A549 treated with DMSO at 1 μM for 4 hours (cell line): Measurements from ENCODE around the gene NUTM2D. TPM values are rescaled to one million over a fixed set of nuclear protein-coding genes. Genes with fewer than 3 reads are reported as not detected.

ENCODE experiments used
- total RNA-seq: library from RNA; stranded (reverse); fragments of 200-300 nt; extraction: Qiagen RNA extraction; gene quantifications from 5 replicates; pipeline ENCODE4 v1.2.3, GENCODE V29; 2022; ENCODE audit warnings: low read depth

Gene NUTM2D, protein sequence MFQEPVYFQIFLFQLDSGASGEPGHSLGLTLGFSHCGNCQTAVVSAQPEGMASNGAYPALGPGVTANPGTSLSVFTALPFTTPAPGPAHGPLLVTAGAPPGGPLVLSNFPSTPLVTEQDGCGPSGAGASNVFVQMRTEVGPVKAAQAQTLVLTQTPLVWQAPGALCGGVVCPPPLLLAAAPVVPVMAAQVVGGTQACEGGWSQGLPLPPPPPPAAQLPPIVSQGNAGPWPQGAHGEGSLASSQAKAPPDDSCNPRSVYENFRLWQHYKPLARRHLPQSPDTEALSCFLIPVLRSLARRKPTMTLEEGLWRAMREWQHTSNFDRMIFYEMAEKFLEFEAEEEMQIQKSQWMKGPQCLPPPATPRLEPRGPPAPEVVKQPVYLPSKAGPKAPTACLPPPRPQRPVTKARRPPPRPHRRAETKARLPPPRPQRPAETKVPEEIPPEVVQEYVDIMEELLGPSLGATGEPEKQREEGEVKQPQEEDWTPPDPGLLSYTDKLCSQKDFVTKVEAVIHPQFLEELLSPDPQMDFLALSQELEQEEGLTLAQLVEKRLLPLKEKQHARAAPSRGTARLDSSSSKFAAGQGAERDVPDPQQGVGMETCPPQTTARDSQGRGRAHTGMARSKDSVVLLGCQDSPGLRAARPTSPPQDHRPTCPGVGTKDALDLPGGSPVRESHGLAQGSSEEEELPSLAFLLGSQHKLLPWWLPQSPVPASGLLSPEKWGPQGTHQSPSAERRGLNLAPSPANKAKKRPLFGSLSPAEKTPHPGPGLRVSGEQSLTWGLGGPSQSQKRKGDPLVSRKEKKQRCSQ
- total RNA-seq: 1.2 to 2.3 TPM (median 1.4 TPM) in 5 replicates

GRCh38 chr10:87357444-87357843, at the start of gene NUTM2D:
Gene NUTM2D (plus strand): TSS chr10:87357744. CDS start chr10:87358266, 522 bp downstream.

Other genes with a start within 250 kb of the NUTM2D start
- 0.05 to 0.19 TPM (median 0.12 TPM) in 4 of 5 replicates, not detected in the other for gene NUTM2A, start 132.3 kb upstream of the NUTM2D start, total RNA-seq
- 24.1 to 32.9 TPM (median 29.3 TPM) in 5 replicates for gene MINPP1, start 147.1 kb downstream of the NUTM2D start, total RNA-seq